Hepatocyte (in vitro differentiated cells): ENCODE results near the gene OR1S1. TPM values are rescaled to one million over a fixed set of nuclear protein-coding genes. Genes with fewer than 3 reads are reported as not detected.

Experiments used
- DNase-seq: peaks from one replicate; pipeline ENCODE4 v3.0.0-alpha.2; 2016; ENCODE audit warnings: low spot score
- H2AFZ ChIP-seq: fragments of 200-600 bp; sonication (generic); 2 replicates; pipeline ENCODE4 v1.6.0; 2016; ENCODE audit warnings: antibody characterized with exemption, mild to moderate bottlenecking
- H3K27ac ChIP-seq: fragments of 200-600 bp; sonication (generic); 2 replicates; pipeline ENCODE4 v1.5.1; 2016; ENCODE audit warnings: mild to moderate bottlenecking
- H3K27me3 ChIP-seq: fragments of 200-600 bp; sonication (generic); 2 replicates; pipeline ENCODE4 v1.6.1; 2016
- H3K36me3 ChIP-seq: fragments of 200-600 bp; sonication (generic); replicated peaks from 2 replicates; pipeline ENCODE4 v1.5.1; 2016; ENCODE audit warnings: low read depth; ENCODE audit not compliant: insufficient read depth
- H3K4me1 ChIP-seq: fragments of 200-600 bp; sonication (generic); 2 replicates; pipeline ENCODE4 v1.5.1; 2016; ENCODE audit warnings: mild to moderate bottlenecking, moderate library complexity; ENCODE audit not compliant: insufficient read depth
- H3K4me2 ChIP-seq: fragments of 200-600 bp; sonication (generic); 2 replicates; pipeline ENCODE4 v1.6.0; 2016
- H3K4me3 ChIP-seq: fragments of 200-600 bp; sonication (generic); 2 replicates; pipeline ENCODE4 v1.5.1; 2016; ENCODE audit warnings: mild to moderate bottlenecking
- H3K79me2 ChIP-seq: fragments of 200-600 bp; sonication (generic); 2 replicates; pipeline ENCODE4 v1.6.0; 2017; ENCODE audit warnings: mild to moderate bottlenecking
- H3K9me2 ChIP-seq: fragments of 200-600 bp; sonication (generic); replicated peaks from 2 replicates; pipeline ENCODE4 v1.6.0; 2017; ENCODE audit warnings: mild to moderate bottlenecking; ENCODE audit not compliant: insufficient read depth
- H3K9me3 ChIP-seq: fragments of 200-600 bp; sonication (generic); 2 replicates; pipeline ENCODE4 v1.5.1; 2016; ENCODE audit warnings: low read depth, mild to moderate bottlenecking
- H4K20me1 ChIP-seq: fragments of 200-600 bp; sonication (generic); 2 replicates; pipeline ENCODE4 v1.6.0; 2016; ENCODE audit warnings: mild to moderate bottlenecking; ENCODE audit not compliant: insufficient read depth, poor library complexity, severe bottlenecking
- EZH2 ChIP-seq: fragments of 200-600 bp; sonication (generic); IDR thresholded peaks from 2 replicates; pipeline ENCODE4 v1.6.1; 2016; ENCODE audit warnings: antibody characterized with exemption, mild to moderate bottlenecking, borderline replicate concordance
- EZH2phosphoT487 ChIP-seq: fragments of 200-600 bp; sonication (generic); IDR thresholded peaks from one replicate; pipeline ENCODE4 v1.6.1; 2018; ENCODE audit warnings: antibody characterized with exemption, mild to moderate bottlenecking, low read depth, moderate library complexity; ENCODE audit not compliant: unreplicated experiment, severe bottlenecking
- WGBS: methylation state at CpG from one replicate; pipeline ENCODE4 v1.1.6; 2016; ENCODE audit warnings: low lambda C conversion rate; ENCODE audit errors: missing lambda C conversion rate; 5-methylcytosine and 5-hydroxymethylcytosine counted together
- polyA plus RNA-seq: library from polyadenylated mRNA; unstranded; fragments of >200 nt; fragmentation: Nextera tagmentation; extraction: Ambion mirVana; gene quantifications from 2 replicates; pipeline ENCODE4 v1.2.1, GENCODE V29; 2016
- total RNA-seq: library from RNA; depleted of rRNA; stranded (reverse); fragments of >200 nt; gene quantifications from 2 replicates; pipeline ENCODE4 v1.2.3, GENCODE V29; 2014
- TF ChIP-seq, protein P1 (sequence below): fragments of 200-600 bp; sonication (generic); IDR thresholded peaks from 2 replicates; pipeline ENCODE4 v1.5.1; 2016; ENCODE audit warnings: antibody characterized with exemption, mild to moderate bottlenecking; ENCODE audit not compliant: poor library complexity

OR1S1 gene
- total and polyA plus RNA-seq, 2 experiments from 2014 or later, result not detected

DNA sequence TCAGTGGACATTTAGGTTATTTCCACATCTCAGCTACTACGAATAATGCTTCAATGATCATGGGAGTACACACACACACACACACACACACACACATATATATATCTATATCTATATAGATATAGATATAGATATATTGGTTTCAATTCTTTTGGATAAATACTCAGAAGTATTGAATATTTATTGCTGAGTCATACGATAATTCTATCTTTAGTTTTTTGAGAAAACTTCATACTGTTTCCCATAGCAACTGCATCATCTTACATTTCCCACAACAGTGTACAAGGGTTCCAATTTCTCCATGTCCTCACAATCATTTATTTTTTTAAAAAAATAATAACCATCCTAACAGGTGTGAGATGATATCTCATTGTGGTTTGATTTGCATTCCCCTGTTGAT lies 16.6 kb upstream of the OR1S1 start:
- H3K36me3 ChIP-seq, result no peaks in the 10 kb centered on the region
- peaks cover 16% of the 10 kb centered on the region for H3K4me1 ChIP-seq
- no peak overlapping the region for H2AFZ ChIP-seq
- no peak overlapping the region for H3K4me2 ChIP-seq
- DNase-seq, result no peak
- TF ChIP-seq, protein P1, sequence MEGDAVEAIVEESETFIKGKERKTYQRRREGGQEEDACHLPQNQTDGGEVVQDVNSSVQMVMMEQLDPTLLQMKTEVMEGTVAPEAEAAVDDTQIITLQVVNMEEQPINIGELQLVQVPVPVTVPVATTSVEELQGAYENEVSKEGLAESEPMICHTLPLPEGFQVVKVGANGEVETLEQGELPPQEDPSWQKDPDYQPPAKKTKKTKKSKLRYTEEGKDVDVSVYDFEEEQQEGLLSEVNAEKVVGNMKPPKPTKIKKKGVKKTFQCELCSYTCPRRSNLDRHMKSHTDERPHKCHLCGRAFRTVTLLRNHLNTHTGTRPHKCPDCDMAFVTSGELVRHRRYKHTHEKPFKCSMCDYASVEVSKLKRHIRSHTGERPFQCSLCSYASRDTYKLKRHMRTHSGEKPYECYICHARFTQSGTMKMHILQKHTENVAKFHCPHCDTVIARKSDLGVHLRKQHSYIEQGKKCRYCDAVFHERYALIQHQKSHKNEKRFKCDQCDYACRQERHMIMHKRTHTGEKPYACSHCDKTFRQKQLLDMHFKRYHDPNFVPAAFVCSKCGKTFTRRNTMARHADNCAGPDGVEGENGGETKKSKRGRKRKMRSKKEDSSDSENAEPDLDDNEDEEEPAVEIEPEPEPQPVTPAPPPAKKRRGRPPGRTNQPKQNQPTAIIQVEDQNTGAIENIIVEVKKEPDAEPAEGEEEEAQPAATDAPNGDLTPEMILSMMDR, result no peak
- TF ChIP-seq EZH2phosphoT487 (no peak), EZH2 (no peak)
- 82% methylated on average over 2 of the region's 2 CpGs for WGBS
- H4K20me1 ChIP-seq, result no peaks in the 10 kb centered on the region
- H3K27me3 ChIP-seq, result no peaks in the 10 kb centered on the region
- H3K27ac ChIP-seq, result no peak overlapping the region
- H3K4me3 ChIP-seq, result no peak overlapping the region
- H3K9me2 ChIP-seq, result no peaks in the 10 kb centered on the region
- peaks cover 5% of the 10 kb centered on the region for H3K9me3 ChIP-seq
- no peaks in the 10 kb centered on the region for H3K79me2 ChIP-seq

DNA sequence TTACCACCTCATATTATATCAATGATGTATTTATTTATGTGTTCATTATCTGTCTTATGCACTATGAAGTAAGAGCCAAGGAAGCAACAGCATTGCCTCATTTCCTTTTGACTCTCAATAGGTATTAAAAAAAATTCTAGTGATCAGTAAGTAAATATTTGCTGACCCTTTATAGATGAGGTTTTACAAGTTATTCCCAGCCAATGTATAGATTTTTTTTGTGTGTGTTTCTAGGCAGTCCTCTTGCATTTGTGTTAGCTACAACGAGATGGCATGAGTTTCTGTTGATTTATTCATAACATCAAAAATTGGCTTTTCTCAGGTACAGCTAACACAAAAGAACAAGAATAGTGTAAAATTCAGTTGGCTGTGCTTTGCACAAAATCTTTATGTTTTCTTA lies 13.2 kb upstream of the OR1S1 start:
- Histone ChIP-seq H3K9me2 (no peaks in the 10 kb centered on the region), H2AFZ (no peak overlapping the region), H3K27me3 (no peaks in the 10 kb centered on the region), H3K79me2 (no peaks in the 10 kb centered on the region), H4K20me1 (no peaks in the 10 kb centered on the region), H3K27ac (no peak overlapping the region), H3K4me3 (no peak overlapping the region), H3K4me1 (peaks cover under 1% of the 10 kb centered on the region), H3K4me2 (no peak overlapping the region), H3K36me3 (no peaks in the 10 kb centered on the region), H3K9me3 (peaks cover 5% of the 10 kb centered on the region)
- no peak for DNase-seq
- no peak for TF ChIP-seq EZH2
- TF ChIP-seq, protein P1, result no peak
- no peak for TF ChIP-seq EZH2phosphoT487
- 45% methylated on average over 1 of the region's 1 CpG for WGBS

DNA sequence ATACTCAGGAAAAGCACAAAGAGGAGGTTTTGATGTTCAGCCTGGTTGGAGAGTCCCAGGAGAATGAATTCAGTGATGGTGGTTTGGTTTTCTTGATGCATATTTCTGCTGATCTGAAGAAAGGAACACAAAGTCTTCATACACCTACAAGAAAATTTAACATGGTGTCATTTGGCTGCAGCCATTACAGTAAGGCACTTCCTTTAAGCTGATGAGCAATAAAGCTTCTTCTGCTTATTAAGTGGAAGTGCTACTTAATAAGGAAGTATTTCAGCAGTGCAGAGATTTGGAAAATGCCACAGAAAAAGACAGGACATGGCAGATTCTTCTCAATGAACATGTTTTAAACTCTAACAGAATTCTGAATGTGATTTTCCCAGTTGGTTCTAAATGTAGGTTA lies 8.5 kb upstream of the OR1S1 start, which contains the start of gene OR1S2:
TSS of gene OR1S2 (minus strand) at position 101 of the 400 bp plus-strand sequence. CDS start at position 101, 0 bp downstream.
- Histone ChIP-seq H3K27ac (no peak within 1 kb of the TSS), H2AFZ (no peak within 1 kb of the TSS), H3K27me3 (no peaks in the 10 kb centered on the region), H3K9me2 (no peaks in the 10 kb centered on the region), H3K79me2 (no peaks in the 10 kb centered on the region), H3K36me3 (no peaks in the 10 kb centered on the region), H3K9me3 (no peaks in the 10 kb centered on the region), H3K4me1 (no peaks in the 10 kb centered on the region), H3K4me3 (no peak within 1 kb of the TSS), H4K20me1 (no peaks in the 10 kb centered on the region), H3K4me2 (no peak within 1 kb of the TSS)
- no peak for DNase-seq
- no peak for TF ChIP-seq EZH2phosphoT487
- TF ChIP-seq EZH2, result no peak
- TF ChIP-seq, protein P1, result no peak

DNA sequence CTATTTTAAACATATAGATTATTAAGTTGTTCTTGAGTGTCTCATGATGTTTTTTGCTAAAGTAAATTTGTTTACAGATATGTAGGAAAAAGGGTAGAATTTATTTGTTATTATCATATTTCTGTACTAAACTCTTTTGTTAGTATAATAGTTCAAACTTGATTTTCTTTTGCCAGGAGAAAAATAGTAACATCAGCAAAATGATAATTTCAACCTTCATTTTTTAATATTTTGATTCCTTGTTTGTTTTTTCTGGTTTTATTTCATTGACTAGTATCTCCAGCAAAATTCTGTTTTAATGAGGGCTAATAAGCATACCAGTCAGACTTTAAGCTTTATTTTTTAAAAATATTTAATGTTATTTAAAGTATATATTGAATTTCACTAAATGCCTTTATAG lies 4.0 kb downstream of the OR1S1 start:
- no peaks in the 10 kb centered on the region for H3K9me2 ChIP-seq
- H3K4me3 ChIP-seq, result no peak overlapping the region
- H3K79me2 ChIP-seq, result no peaks in the 10 kb centered on the region
- no peaks in the 10 kb centered on the region for H4K20me1 ChIP-seq
- no peaks in the 10 kb centered on the region for H3K36me3 ChIP-seq
- TF ChIP-seq EZH2 (no peak), EZH2phosphoT487 (no peak)
- TF ChIP-seq, protein P1, result no peak
- H2AFZ ChIP-seq, result no peak overlapping the region
- H3K4me1 ChIP-seq, result no peaks in the 10 kb centered on the region
- no peak overlapping the region for H3K4me2 ChIP-seq
- no peaks in the 10 kb centered on the region for H3K27me3 ChIP-seq
- no peak overlapping the region for H3K27ac ChIP-seq
- no peaks in the 10 kb centered on the region for H3K9me3 ChIP-seq
- no peak for DNase-seq
